SU-DHL-6 (cell line): ENCODE data around the gene NHP2.

ENCODE experiments used
- CTCF ChIP-seq: fragments of 200-600 bp; sonication (generic); IDR thresholded peaks from one replicate; pipeline ENCODE4 v1.5.1; 2017; ENCODE audit warnings: antibody characterized with exemption, mild to moderate bottlenecking, low read length, moderate library complexity; ENCODE audit not compliant: insufficient read depth, poor library complexity, severe bottlenecking
- EZH2phosphoT487 ChIP-seq: fragments of 200-600 bp; sonication (generic), shearing (Covaris generic); conservative IDR thresholded peaks from 2 replicates; pipeline ENCODE4 v1.6.1; 2018; ENCODE audit warnings: mild to moderate bottlenecking, antibody characterized with exemption, low read length, moderate library complexity, mixed read lengths

GRCh38 chr5:178137991-178138390 is 15.7 kb downstream of the NHP2 start:
- TF ChIP-seq CTCF, result no peak
- TF ChIP-seq EZH2phosphoT487, result no peak
